Myocyte (in vitro differentiated cells): Measurements from ENCODE around the gene LPIN1. TPM values are rescaled to one million over a fixed set of nuclear protein-coding genes. Genes with fewer than 3 reads are reported as not detected.

Experiments
- DNase-seq: peaks from one replicate; pipeline ENCODE4 v3.0.0-alpha.2; 2012; ENCODE audit warnings: low read depth
- total RNA-seq: library from RNA; depleted of rRNA; stranded (reverse); fragments of >200 nt; gene quantifications from 2 replicates; pipeline ENCODE4 v1.2.3, GENCODE V29; 2014

Gene LPIN1
- total RNA-seq, 1 donor from 2014 or later, result 57.4 TPM

DNA sequence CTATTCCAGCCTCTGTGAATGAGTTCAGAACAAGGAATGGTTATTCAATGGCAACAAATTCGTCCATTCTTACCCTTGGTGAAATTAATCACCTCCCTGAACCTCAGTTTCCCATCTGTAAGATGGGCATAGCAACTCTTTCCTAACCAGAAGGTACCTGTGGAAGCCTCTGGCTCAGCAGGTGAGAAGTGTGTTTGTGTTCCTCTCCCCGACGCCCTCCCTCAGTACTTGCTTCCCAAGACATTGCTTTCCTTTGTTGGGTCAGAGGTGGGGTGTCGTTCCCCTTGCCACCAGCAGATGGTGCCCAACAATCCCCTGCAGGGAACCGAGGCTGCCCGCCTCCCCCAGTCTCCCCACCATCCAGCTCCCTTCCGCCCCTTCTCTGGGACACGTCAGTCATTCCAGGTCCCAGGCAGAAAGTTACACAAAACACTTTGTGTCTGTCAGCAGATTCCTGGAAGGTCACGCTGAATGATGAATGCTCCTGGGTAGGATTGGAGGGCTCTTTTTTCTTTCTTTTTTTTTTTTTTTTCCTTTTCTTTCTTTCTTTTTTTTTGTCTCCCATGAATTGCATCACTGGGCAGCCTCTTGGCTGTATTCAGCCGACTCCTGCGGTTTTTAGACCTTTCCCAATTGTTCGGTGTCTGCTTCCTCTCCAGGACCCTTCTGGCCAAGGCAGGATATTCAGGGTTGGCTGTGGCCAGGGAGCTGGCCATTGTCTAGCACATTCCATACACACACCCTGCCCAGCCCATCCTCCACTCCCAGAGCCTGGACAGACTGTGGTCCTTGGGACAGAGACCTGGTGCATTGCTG lies 117.3 kb downstream of the LPIN1 start:
- peak; percentile 90 for DNase-seq

GRCh38 chr2:11864724-11865123 lies 118.3 kb downstream of the LPIN1 start:
- no peak for DNase-seq

DNA sequence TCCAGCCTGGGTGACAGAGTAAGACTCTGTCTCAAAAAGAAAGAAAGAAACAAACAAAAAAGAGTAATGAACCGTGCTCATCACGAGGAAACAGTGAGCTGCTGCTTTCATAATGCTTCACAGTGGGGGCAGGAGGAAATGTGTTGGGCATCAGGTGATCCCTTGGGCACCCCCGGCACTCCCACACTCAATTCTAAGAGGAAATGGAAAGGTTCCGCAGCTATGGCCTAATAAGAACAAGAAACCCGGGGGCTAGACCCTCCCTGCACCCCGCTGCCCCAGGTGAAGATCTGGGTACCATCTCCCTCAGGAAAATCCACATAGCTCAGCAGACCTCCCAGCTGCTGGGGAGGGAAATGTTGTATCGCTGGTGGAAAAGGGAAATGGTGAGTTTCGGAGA lies 118.9 kb downstream of the LPIN1 start:
- DNase-seq, result no peak

GRCh38 chr2:11865805-11866204 lies 119.4 kb downstream of the LPIN1 start:
- no peak for DNase-seq

- peak; percentile 31 for DNase-seq
Observed at GRCh38 chr2:11866358-11867335, 120.2 kb downstream of the LPIN1 start.

- peak; percentile 15 for DNase-seq
Observed at GRCh38 chr2:11867926-11868325, 121.5 kb downstream of the LPIN1 start.

DNA sequence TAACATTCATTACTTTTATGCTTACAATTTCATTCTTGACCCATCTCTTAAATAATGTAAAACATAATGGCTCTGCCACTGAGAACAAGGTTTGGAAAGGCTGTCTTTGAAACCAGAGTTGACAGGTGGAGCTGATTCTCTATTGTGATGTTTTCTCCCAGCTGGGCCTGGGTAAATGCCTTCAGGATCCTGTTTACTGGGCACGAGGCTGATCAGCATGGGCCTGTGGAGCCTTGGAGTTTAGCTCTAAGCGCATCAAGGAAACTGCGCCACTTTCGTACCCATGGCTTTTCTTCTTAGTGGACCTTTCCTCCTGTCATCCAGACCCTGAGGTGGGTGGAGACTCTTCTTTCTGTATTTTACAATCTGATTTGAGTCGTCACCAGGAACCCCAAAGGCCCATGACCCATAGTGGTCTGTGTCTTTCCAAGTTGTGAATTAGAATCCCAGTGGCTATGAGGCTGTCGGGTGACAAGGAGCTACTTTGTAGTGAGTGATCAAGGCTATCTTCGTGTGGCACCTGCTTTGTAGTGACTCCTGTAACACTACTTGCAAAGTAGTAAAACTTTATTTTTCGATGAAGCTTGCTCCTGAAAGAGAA lies 123.1 kb downstream of the LPIN1 start:
- peak; percentile 45 for DNase-seq

DNA sequence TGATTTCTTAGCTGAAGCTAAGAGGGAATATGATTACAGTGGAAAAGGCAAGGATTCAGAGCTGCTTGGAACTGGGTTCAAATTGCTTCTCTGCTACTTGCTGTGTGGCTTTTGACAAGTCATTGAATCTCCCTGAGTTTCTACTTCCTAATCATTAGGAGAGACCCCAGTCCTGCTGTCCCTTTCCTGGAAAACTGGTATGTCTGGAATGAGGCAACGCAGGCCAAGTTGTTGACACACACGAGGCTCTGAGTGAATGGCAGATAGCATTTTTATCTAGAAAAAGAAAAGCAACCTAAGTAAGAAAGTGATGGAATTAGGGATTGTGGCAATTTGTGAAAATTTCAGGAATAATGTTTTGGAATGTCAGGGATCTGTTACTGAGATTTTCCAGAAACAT lies 123.6 kb downstream of the LPIN1 start:
- DNase-seq, result no peak

DNA sequence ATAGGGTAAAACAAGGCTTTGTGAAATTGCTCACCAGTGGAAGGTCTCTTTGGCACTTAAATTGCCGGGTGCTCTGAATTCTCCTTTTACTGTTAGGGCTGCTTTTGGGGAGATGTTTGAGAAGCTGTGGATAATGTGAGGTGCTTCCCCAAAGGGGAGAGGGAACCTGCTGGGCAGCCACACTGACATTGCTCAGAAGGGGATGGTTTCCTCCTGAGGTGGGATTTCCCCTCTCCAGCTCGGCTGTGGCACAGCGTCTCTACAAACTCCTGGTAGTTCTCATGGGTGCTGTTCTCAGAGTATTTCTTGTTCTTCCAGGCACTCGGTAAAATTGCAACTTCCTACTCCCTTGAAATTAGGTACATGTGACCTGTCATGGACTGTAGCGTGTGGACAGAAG lies 124.2 kb downstream of the LPIN1 start:
- DNase-seq, result no peak

DNA sequence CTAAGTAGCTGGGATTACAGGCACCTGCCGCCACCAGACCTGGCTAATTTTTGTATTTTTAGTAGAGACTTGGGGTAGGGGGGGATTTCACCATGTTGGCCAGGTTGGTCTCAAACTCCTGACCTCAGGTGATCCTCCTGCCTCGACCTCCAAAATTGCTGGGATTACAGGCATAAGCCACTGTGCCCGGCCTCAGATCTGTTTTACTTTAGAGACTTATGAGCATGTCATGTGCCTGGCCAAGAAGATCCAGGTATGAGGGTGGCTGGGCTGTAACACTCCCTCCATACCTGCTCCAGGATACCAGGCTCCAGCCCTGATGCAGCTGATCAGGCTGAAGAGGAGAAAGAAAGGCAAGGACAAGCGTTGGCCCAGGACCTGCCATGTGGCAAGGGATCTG lies 125.0 kb downstream of the LPIN1 start:
- no peak for DNase-seq

- DNase-seq, result no peak
Observed at GRCh38 chr2:11872247-11872947, 126.0 kb downstream of the LPIN1 start.

GRCh38 chr2:11872948-11873269 lies 126.5 kb downstream of the LPIN1 start:
- DNase-seq, result no peak

GRCh38 chr2:11873356-11874154 lies 127.1 kb downstream of the LPIN1 start:
- no peak for DNase-seq

- no peak for DNase-seq
Observed at GRCh38 chr2:11874861-11875260, 128.4 kb downstream of the LPIN1 start.

DNA sequence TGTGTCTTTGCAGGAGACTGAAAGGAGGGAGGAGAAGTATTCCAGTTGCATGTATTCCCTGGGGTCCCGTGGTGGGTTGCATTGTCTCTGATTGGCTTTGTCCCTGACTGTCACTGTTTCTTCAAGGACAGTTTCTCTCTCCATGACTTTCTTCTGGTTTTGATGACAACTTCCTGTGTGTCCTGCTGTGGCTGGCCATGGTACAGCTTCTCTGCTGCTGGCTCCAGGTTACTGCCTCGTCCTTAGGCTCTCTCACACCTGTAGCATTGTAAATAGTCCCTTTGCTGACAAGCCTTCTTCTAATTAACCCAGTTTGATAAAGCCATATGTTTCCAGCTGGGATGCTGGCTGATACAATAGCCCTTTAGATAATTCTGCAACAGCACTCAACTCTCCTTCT lies 129.0 kb downstream of the LPIN1 start:
- no peak for DNase-seq

GRCh38 chr2:11876436-11876835 lies 130.0 kb downstream of the LPIN1 start:
- no peak for DNase-seq

GRCh38 chr2:11876889-11877288 lies 130.5 kb downstream of the LPIN1 start:
- no peak for DNase-seq
